HG03045 (cell line): ENCODE measurements around the gene BACE2.

Experiments
- ATAC-seq: cut with Tn5 transposase; IDR thresholded peaks from one replicate; pipeline ENCODE4 v1.9.1; 2021; ENCODE audit warnings: mild to moderate bottlenecking, moderate library complexity; ENCODE audit not compliant: unreplicated experiment

Gene BACE2

DNA sequence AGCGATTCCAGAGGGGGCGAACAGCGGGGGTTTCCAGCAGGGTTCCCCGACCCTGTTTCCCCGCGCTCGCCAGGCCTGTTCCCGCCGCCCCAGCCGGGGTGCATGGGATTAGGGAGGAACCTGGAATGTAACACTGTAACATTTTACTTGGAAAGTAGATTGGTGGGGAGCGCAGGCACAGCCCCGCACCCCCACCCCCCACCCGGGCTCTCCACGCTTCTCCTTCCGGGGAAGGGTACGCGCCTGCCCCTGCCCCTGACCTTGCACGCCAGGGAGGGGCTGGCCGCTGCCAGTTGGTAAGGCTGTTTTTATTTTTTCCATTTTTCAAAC, 149.1 kb downstream of the BACE2 start:
- no peak for ATAC-seq

DNA sequence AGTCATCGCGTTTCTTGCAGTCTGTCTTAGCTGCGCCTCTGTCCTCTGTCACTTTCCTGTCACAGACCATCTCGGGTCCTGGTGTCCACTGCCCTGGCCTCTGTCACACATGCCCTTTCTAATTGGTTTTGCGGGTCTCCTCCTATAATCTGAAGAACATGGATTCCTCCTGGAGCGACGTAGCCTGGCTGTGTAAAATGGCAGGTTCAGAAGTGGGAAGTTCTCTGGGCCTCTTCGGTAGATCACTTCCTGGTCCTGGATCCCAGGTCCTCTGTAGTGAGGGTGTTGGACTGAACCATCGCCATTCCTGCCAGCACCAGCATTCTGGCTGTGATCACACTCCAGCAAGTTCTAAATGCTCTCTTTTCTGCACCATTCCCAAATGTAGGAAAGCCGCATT, 149.5 kb downstream of the BACE2 start:
- ATAC-seq: no peak

DNA sequence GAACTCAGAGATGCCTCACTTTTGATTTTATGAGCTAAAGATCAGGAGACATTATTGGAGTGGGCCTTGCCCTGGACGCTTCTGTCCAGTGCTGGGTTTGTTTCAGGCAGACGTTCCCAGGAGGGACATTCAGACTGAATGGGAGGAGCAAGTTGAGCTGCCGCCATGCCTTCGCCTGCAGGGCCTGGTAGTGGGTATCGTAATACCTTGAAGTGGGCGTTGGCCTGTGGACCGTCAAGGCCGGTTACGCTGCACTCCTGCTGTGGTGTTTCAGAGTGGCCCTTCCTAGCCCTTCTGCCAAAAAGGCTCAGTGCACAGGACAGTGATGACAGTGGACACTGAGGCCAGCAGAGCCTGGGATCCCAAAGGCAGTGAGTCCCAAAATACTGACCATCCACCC, 150.3 kb downstream of the BACE2 start:
- no peak for ATAC-seq

DNA sequence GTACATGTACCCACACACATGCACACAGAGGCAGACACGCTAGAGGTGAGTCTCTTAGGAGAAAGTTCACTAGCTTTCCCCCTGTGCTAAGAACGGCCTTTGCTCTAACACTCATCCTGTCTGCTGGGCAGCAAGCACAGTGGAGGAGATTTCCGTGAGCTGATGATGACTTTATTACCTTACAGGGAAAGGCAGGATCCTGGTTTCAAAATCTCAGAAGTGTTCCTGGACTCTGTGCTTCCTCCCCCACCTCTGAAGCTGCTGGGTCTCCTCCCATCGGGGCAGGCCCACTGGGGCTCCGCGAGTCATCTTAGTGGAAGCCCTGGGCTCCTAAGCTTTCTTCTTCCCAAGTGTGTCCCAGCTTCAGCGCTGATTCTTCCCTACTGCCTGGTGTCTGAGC, 151.3 kb downstream of the BACE2 start:
- no peak for ATAC-seq

DNA sequence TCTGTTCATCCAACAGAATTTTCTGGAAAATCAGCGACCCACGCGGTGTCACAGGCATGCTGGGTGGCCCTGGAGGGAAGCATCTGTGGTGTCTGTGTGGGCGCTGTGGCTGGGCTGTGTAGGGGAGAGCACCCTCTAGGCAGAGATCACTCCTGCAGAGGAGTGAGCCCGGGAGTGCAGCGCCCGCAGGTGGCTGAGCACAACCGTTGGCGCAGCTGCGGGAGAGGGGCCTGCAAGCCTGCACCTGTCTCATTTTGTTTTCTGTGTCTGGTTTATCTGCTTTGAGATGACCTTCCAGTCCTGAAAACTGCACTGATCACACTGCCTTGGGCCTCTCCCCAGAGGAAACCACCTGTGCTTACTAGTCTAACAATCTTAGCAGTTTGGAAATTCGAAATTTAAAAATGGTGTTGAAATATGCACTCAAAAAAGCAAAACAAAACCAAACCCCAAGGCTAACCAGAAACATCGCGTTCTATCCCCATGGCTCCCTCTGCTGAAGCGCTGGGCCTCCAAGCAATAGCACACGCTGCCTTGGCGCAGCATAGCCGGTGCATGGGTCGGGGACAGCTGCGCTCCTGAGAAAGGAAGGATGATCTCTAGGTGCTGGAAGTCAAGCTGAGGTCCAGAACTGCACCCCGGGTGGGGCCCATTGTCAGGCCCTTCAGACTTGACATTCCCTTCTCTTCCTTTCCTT, 153.4 kb downstream of the BACE2 start:
- no peak for ATAC-seq

DNA sequence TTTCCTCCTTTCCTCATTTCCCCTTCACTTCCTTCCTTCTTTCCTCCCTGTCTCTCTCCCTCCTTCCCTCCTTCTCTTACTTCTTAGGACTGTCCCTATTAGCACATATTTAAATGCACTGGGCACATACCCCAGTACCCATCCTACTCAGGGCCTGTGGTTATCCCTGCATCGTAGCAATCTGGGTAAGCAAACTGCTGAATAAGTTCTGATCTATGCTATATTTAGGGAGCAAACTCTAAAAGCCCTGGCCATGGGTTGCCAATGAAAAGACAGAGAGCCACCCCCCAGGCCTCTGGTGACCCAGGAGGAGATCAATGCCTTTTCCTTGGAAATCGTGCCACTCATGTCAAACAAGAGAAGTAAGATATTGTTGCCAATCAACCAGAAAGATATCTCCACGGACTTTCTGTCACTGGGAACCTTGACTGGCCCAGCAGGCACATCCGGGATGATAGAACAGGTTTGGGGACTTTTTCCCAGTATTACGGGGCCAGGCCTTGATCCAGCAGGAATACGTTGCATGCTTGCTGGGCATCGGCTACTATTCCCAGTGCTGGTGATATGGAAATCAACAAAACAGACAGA, 154.0 kb downstream of the BACE2 start:
- no peak for ATAC-seq

DNA sequence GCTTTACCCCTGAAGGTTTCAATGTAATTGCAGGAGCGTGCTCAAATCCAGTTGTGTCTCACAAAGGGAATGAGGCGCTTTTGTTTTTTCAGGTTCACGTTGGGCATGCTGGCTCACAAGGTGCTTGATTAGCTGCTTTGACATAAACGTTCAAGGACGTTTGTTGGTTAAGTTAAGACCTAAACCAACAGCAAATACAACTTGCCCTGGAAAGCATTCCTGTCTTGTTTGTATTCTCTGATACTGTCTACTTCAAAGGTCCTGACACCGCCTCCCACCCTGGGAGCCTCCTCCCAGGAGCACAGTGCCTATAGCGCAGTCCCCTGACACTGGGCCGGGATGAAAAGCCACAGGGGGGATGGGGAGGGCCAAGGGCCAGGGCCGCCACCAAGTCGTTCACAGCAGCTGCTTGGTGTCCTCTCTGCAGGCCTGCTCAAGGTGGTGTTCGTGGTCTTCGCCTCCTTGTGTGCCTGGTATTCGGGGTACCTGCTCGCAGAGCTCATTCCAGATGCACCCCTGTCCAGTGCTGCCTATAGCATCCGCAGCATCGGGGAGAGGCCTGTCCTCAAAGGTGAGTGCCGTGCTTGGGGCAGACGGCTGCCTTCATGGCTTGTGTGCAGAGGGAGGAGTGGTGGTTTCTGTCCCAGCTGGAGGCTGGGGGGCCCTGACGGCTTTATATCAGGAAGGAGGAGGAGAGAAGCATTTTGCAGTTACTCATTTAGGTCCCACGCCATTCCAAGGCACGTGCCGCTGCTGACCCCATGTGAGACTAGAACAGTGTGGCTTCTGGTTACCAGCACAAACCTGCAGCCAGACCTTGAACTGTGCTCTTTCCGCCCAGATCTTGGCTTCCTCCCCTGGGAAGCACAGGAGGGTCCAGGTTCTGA, 154.8 kb downstream of the BACE2 start:
- ATAC-seq: no peak

DNA sequence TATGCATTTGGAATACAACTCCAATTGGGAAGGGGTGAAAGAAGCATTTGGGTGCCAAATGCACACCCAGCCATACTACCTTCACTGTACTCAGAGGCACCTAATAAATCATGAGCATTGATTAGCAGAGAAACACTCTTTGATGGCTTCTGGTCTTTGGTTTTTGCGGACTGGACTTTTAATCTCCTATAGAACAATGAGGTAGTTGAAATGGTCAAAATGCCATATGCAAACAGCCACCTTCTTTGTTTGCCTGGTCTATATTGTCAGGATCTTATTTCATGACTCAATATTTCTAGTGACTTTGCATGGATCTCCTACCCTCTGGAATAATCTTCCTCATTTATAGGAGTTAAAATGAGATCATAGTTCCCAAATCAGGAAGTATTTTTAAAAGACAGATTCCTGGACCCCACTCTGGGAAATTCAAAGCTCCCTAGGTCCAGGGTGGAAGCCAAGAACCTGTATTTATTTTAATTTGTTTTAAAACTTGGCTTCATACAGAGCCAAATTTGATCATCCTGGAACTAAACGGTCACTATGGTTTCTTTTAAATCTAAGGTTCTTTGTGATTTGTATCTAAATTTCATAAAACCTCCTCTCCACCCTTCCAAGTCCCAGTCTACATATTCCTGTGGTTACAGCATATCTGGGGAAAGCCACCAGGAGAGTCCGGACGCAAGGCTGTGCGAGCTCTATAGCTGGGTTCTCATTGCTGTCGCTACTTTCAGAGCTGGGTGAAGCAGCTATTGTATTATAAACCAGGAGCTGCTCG, 157.4 kb downstream of the BACE2 start:
- no peak for ATAC-seq

DNA sequence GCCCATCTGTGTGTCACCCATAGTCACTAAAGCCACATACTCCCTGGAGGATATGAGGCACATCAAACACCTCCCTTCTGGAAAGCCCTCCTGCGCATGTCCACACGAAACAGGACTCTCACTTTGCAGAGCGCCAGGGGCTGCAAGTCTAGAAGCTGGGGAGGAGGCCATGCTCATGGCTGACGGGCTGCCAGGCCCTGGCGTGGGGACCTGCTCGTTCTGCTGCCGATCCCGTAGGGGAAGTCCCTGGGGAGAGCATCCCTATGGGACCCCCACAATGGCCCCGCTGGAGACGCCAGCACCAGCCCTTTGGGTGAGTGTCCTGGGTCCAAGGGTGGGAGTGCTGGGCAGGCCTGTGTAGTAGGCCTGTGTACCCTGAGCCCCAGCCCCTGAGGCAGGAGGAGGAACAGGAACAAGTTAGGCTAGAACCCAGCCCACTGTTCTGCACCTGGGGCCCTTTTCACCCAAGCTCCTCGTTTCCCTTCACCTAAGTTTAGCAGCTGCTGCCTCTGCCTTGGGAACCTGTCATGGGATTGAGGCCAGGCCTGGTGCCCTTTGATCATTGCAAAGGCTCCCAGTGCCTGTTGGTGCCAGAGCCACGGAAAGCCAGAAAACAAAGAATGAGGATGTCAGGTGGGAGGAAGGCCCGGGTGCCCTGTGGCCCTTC, 158.6 kb downstream of the BACE2 start:
- ATAC-seq: no peak

DNA sequence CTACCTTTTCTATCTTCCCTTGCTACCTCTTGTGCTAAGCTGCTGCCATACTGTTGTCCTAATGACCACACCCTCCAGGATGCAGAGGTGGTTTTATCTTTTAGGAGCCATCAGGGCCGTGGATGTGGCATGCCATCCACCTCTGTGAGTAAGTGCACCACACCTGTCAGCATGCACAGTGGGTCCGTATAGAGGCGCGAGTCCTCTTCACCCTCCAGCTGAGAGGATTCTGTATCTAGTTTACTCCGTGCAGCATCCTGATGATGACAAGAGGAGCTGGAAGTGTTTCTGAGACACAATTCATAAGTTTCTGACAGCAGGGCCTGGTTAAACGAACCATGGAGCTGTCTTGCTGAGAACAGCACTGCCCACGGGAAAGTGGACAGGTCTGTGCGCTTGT, 159.8 kb downstream of the BACE2 start:
- no peak for ATAC-seq

DNA sequence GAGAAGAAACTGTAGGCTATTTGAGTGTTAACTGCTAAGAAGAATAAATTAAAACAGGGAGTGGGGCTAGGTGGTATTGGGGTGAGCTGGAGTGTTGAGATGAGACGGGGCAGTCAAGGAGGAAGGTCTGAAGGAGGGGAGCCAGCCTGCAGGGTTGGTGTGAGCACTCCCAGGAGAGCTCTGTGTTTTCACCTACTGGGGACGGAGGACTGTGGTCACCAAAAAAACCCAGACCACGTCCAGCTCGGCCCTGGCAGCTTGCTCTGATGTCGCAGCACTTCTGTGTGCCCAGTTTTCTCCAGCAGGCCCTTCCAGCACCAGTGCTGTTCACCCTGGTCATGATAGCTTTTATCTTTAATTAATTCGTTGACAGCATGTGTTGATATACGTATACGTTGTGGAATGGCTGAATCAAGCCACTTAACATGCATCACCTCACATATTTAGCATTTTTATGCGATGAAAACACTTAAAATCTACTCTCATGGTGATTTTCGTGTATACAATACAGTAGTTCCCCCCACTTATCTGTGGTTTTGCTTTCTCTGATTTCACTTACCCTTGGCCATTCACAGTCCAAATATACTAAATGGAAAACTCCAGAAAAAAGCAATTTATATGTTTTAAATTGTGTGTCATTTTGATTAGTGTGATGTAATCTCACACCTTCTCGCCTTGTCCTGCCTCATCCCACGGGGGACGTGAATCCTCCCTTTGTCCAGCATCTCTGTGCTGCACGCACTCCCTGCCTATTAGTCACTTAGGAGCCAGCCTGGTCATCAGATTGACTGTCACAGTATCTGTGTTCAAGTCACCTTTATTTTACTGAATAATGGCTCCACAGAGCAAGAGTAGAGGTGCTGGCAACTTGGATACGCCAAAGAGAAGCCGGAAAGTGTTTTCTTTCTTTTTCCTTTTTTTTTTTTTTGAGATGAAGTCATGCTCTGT, 161.0 kb downstream of the BACE2 start:
- ATAC-seq: no peak
